SU-DHL-6 (cell line): ENCODE measurements around the gene RRP15.

Source experiments
- H2AFZ ChIP-seq: fragments of 200-600 bp; sonication (generic); 2 replicates; pipeline ENCODE4 v1.6.1; 2014; ENCODE audit warnings: low read depth, mild to moderate bottlenecking, moderate library complexity, mixed read lengths, antibody characterized with exemption, low read length; ENCODE audit not compliant: severe bottlenecking
- H3F3A ChIP-seq: fragments of 200-600 bp; shearing (Covaris generic); 2 replicates; pipeline ENCODE4 v1.6.0; 2016; ENCODE audit warnings: antibody characterized with exemption, mild to moderate bottlenecking; ENCODE audit not compliant: insufficient read depth
- H3K27ac ChIP-seq: fragments of 200-600 bp; sonication (generic); 2 replicates; pipeline ENCODE4 v1.5.1; 2016; ENCODE audit warnings: low read depth, mild to moderate bottlenecking, low read length, moderate library complexity, mixed read lengths
- H3K27me3 ChIP-seq: fragments of 200-600 bp; sonication (generic), shearing (Covaris generic); 2 replicates; pipeline ENCODE4 v1.6.0; 2014; ENCODE audit warnings: mild to moderate bottlenecking, low read length
- H3K36me3 ChIP-seq: fragments of 200-600 bp; sonication (generic); 2 replicates; pipeline ENCODE4 v1.6.1; 2014; ENCODE audit warnings: mild to moderate bottlenecking, low read length, mixed read lengths
- H3K4me2 ChIP-seq: fragments of 300-600, 200-600 bp; shearing (Covaris generic), sonication (generic); 2 replicates; pipeline ENCODE4 v1.6.0; 2014; ENCODE audit warnings: low read length, low read depth, mild to moderate bottlenecking; ENCODE audit not compliant: poor library complexity, severe bottlenecking
- H3K4me3 ChIP-seq: fragments of 200-600 bp; sonication (generic); 2 replicates; pipeline ENCODE4 v1.5.1; 2014; ENCODE audit warnings: antibody characterized with exemption, low read length, mild to moderate bottlenecking, mixed read lengths; ENCODE audit not compliant: insufficient read depth, poor library complexity, severe bottlenecking
- H3K79me2 ChIP-seq: fragments of 200-600 bp; sonication (generic); 2 replicates; pipeline ENCODE4 v1.6.1; 2014; ENCODE audit warnings: mild to moderate bottlenecking, low read length, moderate library complexity; ENCODE audit not compliant: insufficient read depth
- H3K9ac ChIP-seq: fragments of 200-600 bp; sonication (generic); 2 replicates; pipeline ENCODE4 v1.7.0; 2014; ENCODE audit warnings: mild to moderate bottlenecking, low read length
- H3K9me2 ChIP-seq: fragments of 200-600 bp; sonication (generic); replicated peaks from 2 replicates; pipeline ENCODE4 v1.6.1; 2014; ENCODE audit warnings: low read length; ENCODE audit not compliant: insufficient read depth
- H3K9me3 ChIP-seq: fragments of 200-600 bp; sonication (generic); 2 replicates; pipeline ENCODE4 v1.6.1; 2014; ENCODE audit warnings: low read length, mixed read lengths; ENCODE audit not compliant: insufficient read depth
- H4K20me1 ChIP-seq: fragments of 200-600 bp; sonication (generic); 2 replicates; pipeline ENCODE4 v1.6.1; 2014; ENCODE audit warnings: low read depth, mild to moderate bottlenecking, antibody characterized with exemption, low read length, moderate library complexity, mixed read lengths
- EZH2phosphoT487 ChIP-seq: fragments of 200-600 bp; sonication (generic), shearing (Covaris generic); conservative IDR thresholded peaks from 2 replicates; pipeline ENCODE4 v1.6.1; 2018; ENCODE audit warnings: mild to moderate bottlenecking, antibody characterized with exemption, low read length, moderate library complexity, mixed read lengths
- TF ChIP-seq, protein P1 (sequence below): fragments of 200-600 bp; sonication (generic); IDR thresholded peaks from one replicate; pipeline ENCODE4 v1.5.1; 2017; ENCODE audit warnings: antibody characterized with exemption, mild to moderate bottlenecking, low read length, moderate library complexity; ENCODE audit not compliant: insufficient read depth, poor library complexity, severe bottlenecking

The RRP15 gene

DNA sequence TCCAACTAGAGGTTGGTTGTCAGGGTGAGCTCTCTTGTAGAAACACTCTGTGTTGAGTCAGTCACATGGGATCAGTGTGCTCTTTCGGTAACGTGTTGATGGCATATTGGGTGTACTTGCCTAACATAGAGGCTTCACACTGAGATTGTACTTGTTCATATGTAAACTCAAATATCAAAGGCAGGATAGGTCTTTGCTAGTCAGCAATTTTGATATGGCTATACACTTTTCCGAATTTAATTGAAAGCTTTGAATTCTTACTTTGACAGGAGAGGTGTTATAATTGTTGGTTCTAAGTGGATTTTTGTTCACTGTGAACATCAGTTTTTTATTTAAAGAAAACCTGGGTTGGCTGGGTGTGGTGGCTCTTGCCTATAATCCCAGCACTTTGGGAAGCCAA, 43.7 kb downstream of the RRP15 start:
- Histone ChIP-seq H2AFZ (no peak overlapping the region), H3K4me3 (no peak overlapping the region), H3K9me2 (no peaks in the 10 kb centered on the region), H3K4me2 (no peak overlapping the region), H3K79me2 (no peaks in the 10 kb centered on the region), H3K9ac (no peak overlapping the region), H3K9me3 (no peaks in the 10 kb centered on the region), H3K36me3 (peaks cover 7% of the 10 kb centered on the region; the same call in 1 of the 2 replicates), H3K27ac (no peak overlapping the region), H4K20me1 (no peaks in the 10 kb centered on the region), H3K27me3 (no peaks in the 10 kb centered on the region), H3F3A (no peaks in the 10 kb centered on the region)
- TF ChIP-seq, protein P1, sequence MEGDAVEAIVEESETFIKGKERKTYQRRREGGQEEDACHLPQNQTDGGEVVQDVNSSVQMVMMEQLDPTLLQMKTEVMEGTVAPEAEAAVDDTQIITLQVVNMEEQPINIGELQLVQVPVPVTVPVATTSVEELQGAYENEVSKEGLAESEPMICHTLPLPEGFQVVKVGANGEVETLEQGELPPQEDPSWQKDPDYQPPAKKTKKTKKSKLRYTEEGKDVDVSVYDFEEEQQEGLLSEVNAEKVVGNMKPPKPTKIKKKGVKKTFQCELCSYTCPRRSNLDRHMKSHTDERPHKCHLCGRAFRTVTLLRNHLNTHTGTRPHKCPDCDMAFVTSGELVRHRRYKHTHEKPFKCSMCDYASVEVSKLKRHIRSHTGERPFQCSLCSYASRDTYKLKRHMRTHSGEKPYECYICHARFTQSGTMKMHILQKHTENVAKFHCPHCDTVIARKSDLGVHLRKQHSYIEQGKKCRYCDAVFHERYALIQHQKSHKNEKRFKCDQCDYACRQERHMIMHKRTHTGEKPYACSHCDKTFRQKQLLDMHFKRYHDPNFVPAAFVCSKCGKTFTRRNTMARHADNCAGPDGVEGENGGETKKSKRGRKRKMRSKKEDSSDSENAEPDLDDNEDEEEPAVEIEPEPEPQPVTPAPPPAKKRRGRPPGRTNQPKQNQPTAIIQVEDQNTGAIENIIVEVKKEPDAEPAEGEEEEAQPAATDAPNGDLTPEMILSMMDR, result no peak
- TF ChIP-seq EZH2phosphoT487, result no peak

DNA sequence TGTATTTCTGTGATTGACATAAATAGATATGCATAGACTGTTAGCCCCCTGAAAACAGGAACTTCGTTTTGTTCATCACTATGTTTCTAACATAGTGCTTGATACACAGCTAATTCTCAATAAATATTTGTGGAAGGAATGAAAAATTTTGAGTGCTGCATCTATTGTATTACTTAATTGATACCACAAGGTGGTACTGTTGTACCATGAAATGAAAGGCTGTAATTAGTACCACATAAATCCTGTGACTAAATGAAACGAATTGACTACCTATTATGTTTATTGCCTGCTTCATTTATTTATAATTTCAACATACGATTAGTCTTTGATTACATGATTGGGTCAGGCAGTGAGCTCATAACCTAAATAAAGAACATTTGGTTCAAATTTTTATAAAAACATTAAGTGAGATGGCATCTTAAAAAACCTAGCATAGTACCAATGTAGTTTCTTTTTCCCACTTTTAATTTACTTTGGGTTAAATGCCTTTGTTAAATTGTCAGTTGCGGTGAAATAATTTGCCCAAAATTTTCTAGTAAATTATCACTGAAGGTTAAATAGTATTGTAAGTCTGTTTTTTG, 45.0 kb downstream of the RRP15 start:
- Histone ChIP-seq H3K4me3 (no peak overlapping the region), H3K9me3 (no peaks in the 10 kb centered on the region), H3K27me3 (no peaks in the 10 kb centered on the region), H3K36me3 (peaks cover 7% of the 10 kb centered on the region; the same call in 1 of the 2 replicates), H3K9me2 (no peaks in the 10 kb centered on the region), H3K79me2 (no peaks in the 10 kb centered on the region), H4K20me1 (no peaks in the 10 kb centered on the region), H2AFZ (no peak overlapping the region), H3K27ac (no peak overlapping the region), H3K9ac (no peak overlapping the region), H3F3A (no peaks in the 10 kb centered on the region), H3K4me2 (no peak overlapping the region)
- TF ChIP-seq EZH2phosphoT487, result no peak

DNA sequence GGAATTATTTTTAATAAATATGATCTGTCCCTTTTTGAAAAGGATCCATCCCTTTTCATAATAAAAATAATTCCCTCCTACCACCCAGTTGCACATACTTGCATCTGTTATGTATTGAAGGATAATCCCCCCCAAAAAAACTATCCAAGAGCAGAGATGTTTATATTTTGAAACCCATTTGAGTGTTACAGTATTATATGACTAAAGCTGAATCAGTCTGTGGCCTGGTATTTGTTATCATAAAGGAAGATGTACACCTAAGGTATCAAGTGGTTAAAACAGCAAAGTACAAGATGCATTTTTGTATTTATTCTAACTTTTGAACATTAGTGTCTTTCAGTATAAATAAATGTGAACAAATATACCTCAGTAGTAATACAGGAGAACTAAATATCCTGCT, 47.3 kb downstream of the RRP15 start:
- no peak overlapping the region for H2AFZ ChIP-seq
- TF ChIP-seq, protein P1, result no peak
- TF ChIP-seq EZH2phosphoT487, result no peak
- no peak overlapping the region for H3K27ac ChIP-seq
- no peaks in the 10 kb centered on the region; the same call in 1 of the 2 replicates for H3F3A ChIP-seq
- H3K79me2 ChIP-seq, result no peaks in the 10 kb centered on the region
- no peaks in the 10 kb centered on the region for H3K27me3 ChIP-seq
- H3K36me3 ChIP-seq, result peaks cover 7% of the 10 kb centered on the region; the same call in 1 of the 2 replicates
- no peaks in the 10 kb centered on the region for H3K9me3 ChIP-seq
- no peaks in the 10 kb centered on the region for H3K9me2 ChIP-seq
- H3K9ac ChIP-seq, result no peak overlapping the region
- H4K20me1 ChIP-seq, result no peaks in the 10 kb centered on the region
- H3K4me3 ChIP-seq, result no peak overlapping the region
- H3K4me2 ChIP-seq, result no peak overlapping the region

DNA sequence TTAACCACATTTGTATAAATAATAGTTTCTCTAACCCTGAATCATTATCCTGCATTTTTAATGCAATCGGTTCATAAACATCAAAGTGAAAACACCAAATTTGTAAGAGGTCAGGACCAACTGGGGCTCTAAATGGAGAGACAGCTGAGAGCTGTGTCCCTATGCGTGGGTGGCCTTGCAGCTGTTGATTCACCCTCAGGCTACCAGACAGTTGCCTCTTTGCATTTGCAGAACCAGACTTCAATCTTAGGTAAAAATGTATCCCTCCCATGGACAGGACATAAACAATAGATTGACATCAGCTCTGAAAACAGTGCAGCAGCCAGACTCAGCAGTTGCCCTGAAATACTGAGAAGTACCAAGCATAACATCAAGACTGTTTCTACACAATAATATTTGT, 51.2 kb downstream of the RRP15 start:
- no peak overlapping the region for H3K27ac ChIP-seq
- H3K9me2 ChIP-seq, result no peaks in the 10 kb centered on the region
- no peaks in the 10 kb centered on the region for H3K9me3 ChIP-seq
- peaks cover 4% of the 10 kb centered on the region; the same call in 1 of the 2 replicates for H3K36me3 ChIP-seq
- H4K20me1 ChIP-seq, result no peaks in the 10 kb centered on the region; the same call in 1 of the 2 replicates
- H3F3A ChIP-seq, result no peaks in the 10 kb centered on the region; the same call in 1 of the 2 replicates
- no peaks in the 10 kb centered on the region for H3K79me2 ChIP-seq
- H3K27me3 ChIP-seq, result no peaks in the 10 kb centered on the region
- no peak overlapping the region for H3K4me3 ChIP-seq
- H2AFZ ChIP-seq, result no peak overlapping the region
- TF ChIP-seq EZH2phosphoT487, result no peak
- TF ChIP-seq, protein P1, result no peak
- H3K4me2 ChIP-seq, result no peak overlapping the region
- H3K9ac ChIP-seq, result no peak overlapping the region
